Stimulated activated memory B cell treated with anti-CD40 and anti-IgM and Interleukin-4, amounts not matched to agents 10 μg/mL and 1 μg/mL and 100 μg/mL, for 72 hours (primary cell): ENCODE results near the gene GRIK3.

Source experiments
- ATAC-seq: fragments of 150-1000 bp; cut with Tn5 transposase; 2 replicates; pipeline ENCODE4 v1.10.0; 2021
- H3K27ac Mint-ChIP-seq: one replicate; pipeline ENCODE4 v1.8.0; 2022; ENCODE audit warnings: mild to moderate bottlenecking, mixed read lengths
- H3K27me3 Mint-ChIP-seq: one replicate; pipeline ENCODE4 v1.8.0; 2022; ENCODE audit warnings: mixed read lengths
- H3K36me3 Mint-ChIP-seq: one replicate; pipeline ENCODE4 v1.8.0; 2022; ENCODE audit warnings: mixed read lengths
- H3K4me1 Mint-ChIP-seq: one replicate; pipeline ENCODE4 v1.8.0; 2022; ENCODE audit warnings: mixed read lengths
- H3K4me3 Mint-ChIP-seq: one replicate; pipeline ENCODE4 v1.8.0; 2022; ENCODE audit warnings: mild to moderate bottlenecking, moderate library complexity, mixed read lengths
- H3K9me3 Mint-ChIP-seq: one replicate; pipeline ENCODE4 v1.8.0; 2022; ENCODE audit warnings: mixed read lengths

Gene GRIK3

DNA sequence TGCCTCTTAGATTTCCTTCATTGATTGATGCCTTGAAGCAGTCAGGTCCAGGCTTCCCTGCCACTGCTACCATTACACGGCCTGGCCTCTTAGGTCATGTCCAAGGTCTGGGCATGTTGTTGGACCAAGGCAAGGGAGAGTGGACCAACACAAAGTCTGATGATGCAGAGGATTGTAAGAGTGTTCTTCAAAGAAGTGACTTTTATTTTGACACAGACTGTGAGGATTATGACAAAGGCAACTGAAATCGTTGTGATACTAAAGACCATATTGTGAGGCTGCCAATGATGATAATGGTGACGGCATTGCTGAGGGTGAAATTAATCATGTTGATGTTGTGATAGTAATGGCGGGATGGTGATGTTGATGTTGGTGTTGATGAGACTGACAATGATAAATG is 149.5 kb downstream of the GRIK3 start:
- no peaks in the 10 kb centered on the region for H3K9me3 Mint-ChIP-seq
- no peaks in the 10 kb centered on the region for H3K4me1 Mint-ChIP-seq
- H3K27me3 Mint-ChIP-seq = peaks cover 15% of the 10 kb centered on the region
- no peak overlapping the region for H3K4me3 Mint-ChIP-seq
- no peak for ATAC-seq
- no peak overlapping the region for H3K27ac Mint-ChIP-seq
- no peaks in the 10 kb centered on the region for H3K36me3 Mint-ChIP-seq

DNA sequence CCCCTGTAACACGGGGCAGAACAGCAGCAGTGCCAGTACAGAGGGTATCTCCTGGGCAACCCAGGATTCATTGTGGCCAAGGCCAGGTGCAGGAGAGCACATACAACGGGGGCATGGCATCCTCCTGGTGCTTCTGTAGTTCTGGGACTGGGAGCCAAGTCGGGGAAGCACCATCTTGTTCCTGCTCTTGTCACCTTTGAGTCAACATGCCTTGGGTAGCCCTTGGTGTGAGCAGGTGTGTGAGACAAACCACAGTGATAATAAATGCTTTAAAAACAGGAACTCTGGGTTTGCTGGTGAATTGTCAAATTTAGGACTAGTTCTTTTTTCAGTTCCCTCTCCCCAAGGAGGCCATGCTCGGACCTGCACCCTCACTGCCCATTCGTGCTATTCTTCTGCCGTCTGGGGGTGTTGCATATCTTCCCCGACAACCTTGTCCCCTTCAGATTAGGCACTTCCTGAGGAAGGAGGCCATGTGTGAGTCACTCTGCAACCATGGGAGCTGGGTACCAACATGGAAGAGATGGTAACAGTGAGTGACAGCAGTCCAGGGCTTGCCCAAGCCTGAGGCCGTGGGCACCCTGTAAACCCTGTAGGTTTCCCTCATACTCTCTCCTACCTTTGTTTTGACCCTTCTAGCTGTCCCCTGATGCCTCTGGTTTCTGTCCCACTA is 150.2 kb downstream of the GRIK3 start:
- ATAC-seq = peak; percentile 71
- Mint-ChIP-seq H3K4me1 (no peaks in the 10 kb centered on the region), H3K4me3 (no peak overlapping the region), H3K27me3 (peaks cover 15% of the 10 kb centered on the region), H3K9me3 (no peaks in the 10 kb centered on the region), H3K27ac (no peak overlapping the region), H3K36me3 (no peaks in the 10 kb centered on the region)

DNA sequence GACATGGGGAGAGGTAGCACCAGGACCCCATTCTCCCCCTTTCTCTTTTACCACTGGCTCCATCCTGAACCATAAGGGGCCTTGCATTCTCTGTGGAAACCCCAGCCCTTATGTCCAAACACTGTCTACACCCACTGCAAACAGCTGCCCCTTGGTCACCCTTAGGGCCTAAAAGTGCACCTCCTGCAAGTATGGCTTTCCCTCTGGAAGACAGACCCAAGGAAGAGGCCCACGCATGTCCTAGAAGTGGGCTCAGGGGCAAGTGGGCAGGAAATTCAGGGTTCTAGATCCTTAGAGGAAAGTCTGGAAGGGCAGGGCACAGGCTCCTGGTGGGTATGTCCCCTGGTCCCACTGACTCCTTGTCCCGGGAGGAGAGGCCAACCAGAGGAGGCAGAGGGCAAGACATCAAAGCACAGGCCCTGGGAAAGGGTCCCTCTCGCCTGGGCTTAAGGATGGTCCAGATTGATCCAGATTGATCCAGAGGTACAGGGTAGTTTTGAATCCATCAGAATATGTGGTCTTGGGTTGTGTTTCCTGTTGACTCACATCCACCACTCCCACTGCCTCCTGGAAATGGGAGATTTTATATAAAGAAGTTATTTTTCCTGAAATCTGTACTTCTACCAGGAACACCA is 150.9 kb downstream of the GRIK3 start:
- Mint-ChIP-seq H3K27ac (no peak overlapping the region), H3K27me3 (peaks cover 12% of the 10 kb centered on the region), H3K4me3 (no peak overlapping the region), H3K4me1 (no peaks in the 10 kb centered on the region), H3K9me3 (no peaks in the 10 kb centered on the region), H3K36me3 (no peaks in the 10 kb centered on the region)
- ATAC-seq = no peak

DNA sequence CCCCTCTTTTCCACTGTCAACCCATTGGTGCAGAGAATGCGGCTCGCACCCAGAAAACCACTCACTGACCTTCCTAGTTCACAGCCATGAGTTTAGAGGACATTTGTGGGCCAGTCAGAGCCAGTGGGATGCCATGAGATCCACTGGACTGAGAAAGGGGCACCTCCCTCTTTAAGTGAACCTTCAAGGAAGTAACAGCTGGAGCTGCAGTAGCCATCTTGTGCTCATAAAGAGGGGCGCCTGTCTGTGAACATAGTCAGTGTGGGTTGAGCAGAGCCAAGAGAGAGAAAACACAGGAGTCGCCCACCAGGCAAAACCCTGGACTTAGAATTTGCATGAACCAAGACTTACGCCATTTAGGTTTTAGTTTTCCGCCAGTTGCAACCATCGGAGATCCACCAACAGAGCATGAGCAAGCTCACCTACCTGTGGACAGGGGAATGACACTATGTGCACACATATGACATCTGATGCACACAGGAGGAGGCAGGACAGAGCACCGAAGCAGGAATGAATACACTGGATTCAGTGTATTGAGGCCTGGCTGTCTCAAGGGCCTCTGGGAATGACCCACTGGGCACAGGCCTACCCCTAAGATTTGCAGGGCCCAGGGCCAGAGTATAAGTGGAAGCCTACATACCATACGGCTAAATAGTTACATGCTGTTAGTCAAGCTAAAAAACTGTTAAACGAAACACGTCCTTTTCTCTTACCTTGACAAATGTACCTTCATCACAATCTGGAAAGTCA is 151.6 kb downstream of the GRIK3 start:
- Mint-ChIP-seq H3K4me3 (no peak overlapping the region), H3K4me1 (no peaks in the 10 kb centered on the region), H3K27ac (no peak overlapping the region), H3K36me3 (no peaks in the 10 kb centered on the region), H3K27me3 (peaks cover 18% of the 10 kb centered on the region), H3K9me3 (no peaks in the 10 kb centered on the region)
- no peak for ATAC-seq

GRCh38 chr1:36881541-36881940 is 152.8 kb downstream of the GRIK3 start:
- Mint-ChIP-seq H3K36me3 (no peaks in the 10 kb centered on the region), H3K4me1 (no peaks in the 10 kb centered on the region), H3K4me3 (no peak overlapping the region), H3K27me3 (peaks cover 28% of the 10 kb centered on the region), H3K27ac (no peak overlapping the region), H3K9me3 (no peaks in the 10 kb centered on the region)
- no peak for ATAC-seq

DNA sequence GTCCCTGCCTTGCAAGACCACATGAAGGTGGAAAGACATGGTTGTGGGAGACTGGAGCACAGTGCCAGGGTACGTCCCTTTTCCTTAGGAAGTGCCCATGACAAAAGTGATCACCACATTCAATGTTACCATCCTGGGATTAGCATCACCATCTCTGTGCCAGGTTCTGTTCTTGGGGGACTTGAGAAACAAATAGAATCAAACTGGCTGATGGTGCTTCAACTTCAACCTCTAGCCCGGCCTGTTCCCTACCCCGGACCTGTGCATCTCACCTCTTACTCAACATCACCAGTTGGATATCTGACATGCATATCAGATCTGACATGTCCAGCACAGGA is 153.3 kb downstream of the GRIK3 start:
- Mint-ChIP-seq H3K9me3 (no peaks in the 10 kb centered on the region), H3K27me3 (peaks cover 28% of the 10 kb centered on the region), H3K4me3 (no peak overlapping the region), H3K27ac (no peak overlapping the region), H3K36me3 (no peaks in the 10 kb centered on the region), H3K4me1 (no peaks in the 10 kb centered on the region)
- ATAC-seq = no peak

GRCh38 chr1:36880155-36881067 is 153.9 kb downstream of the GRIK3 start:
- Mint-ChIP-seq H3K9me3 (no peaks in the 10 kb centered on the region), H3K4me1 (no peaks in the 10 kb centered on the region), H3K27me3 (peaks cover 28% of the 10 kb centered on the region), H3K36me3 (no peaks in the 10 kb centered on the region), H3K27ac (no peak overlapping the region), H3K4me3 (no peak overlapping the region)
- no peak for ATAC-seq

DNA sequence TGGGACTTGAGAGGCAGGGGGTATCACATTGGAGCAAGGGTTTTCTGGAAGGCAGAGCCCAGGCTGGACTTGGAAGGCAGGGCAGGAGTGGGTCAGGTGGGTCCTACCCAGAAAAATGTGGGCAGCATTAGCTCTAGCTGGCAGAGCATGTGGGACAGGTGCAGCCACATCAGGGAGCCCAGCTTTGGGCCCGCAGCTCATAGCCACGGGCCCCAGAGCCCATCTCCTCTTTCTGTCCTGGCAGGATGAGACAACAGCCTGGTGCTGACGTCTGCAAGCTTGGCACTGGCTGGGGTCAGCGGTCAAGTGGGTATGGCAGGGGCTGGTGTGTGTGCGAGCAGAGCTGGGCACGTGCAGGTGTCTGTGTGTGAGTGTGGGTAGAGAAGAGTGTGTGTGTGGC is 154.7 kb downstream of the GRIK3 start:
- no peaks in the 10 kb centered on the region for H3K36me3 Mint-ChIP-seq
- no peak for ATAC-seq
- no peak overlapping the region for H3K4me3 Mint-ChIP-seq
- no peaks in the 10 kb centered on the region for H3K9me3 Mint-ChIP-seq
- no peak overlapping the region for H3K27ac Mint-ChIP-seq
- peaks cover 28% of the 10 kb centered on the region for H3K27me3 Mint-ChIP-seq
- H3K4me1 Mint-ChIP-seq = no peaks in the 10 kb centered on the region

DNA sequence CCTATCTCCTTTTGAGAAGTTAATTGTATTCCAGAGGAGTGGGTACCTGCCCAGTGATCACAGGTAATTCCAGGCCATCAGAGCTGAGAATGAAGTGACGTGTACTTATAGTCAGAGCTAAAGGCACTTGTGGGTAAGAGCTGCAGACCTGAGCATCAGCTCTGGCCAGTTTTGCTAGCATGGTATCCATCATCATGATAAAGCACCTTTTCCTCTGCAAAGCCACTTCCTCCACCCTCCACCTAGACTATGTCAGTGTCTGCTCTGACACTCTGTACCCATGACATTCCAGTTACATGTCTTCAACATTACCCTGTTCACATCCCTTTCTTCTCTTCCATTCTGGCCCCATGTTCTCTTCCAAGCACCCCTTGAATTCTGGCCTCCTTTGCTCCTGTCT is 157.3 kb downstream of the GRIK3 start:
- ATAC-seq = no peak
- H3K4me3 Mint-ChIP-seq = no peak overlapping the region
- H3K27me3 Mint-ChIP-seq = peaks cover 28% of the 10 kb centered on the region
- no peaks in the 10 kb centered on the region for H3K36me3 Mint-ChIP-seq
- H3K9me3 Mint-ChIP-seq = no peaks in the 10 kb centered on the region
- no peaks in the 10 kb centered on the region for H3K4me1 Mint-ChIP-seq
- no peak overlapping the region for H3K27ac Mint-ChIP-seq

- no peak for ATAC-seq
- H3K4me1 Mint-ChIP-seq = no peaks in the 10 kb centered on the region
- no peak overlapping the region for H3K4me3 Mint-ChIP-seq
- no peaks in the 10 kb centered on the region for H3K9me3 Mint-ChIP-seq
- no peaks in the 10 kb centered on the region for H3K36me3 Mint-ChIP-seq
- H3K27ac Mint-ChIP-seq = no peak overlapping the region
- peaks cover 21% of the 10 kb centered on the region for H3K27me3 Mint-ChIP-seq
Observed at GRCh38 chr1:36874271-36875060, 159.8 kb downstream of the GRIK3 start.

- H3K27ac Mint-ChIP-seq = no peak overlapping the region
- peaks cover 11% of the 10 kb centered on the region for H3K27me3 Mint-ChIP-seq
- H3K4me1 Mint-ChIP-seq = no peaks in the 10 kb centered on the region
- no peak for ATAC-seq
- no peaks in the 10 kb centered on the region for H3K36me3 Mint-ChIP-seq
- H3K9me3 Mint-ChIP-seq = no peaks in the 10 kb centered on the region
- H3K4me3 Mint-ChIP-seq = no peak overlapping the region
Observed at GRCh38 chr1:36872858-36873257, 161.5 kb downstream of the GRIK3 start.

DNA sequence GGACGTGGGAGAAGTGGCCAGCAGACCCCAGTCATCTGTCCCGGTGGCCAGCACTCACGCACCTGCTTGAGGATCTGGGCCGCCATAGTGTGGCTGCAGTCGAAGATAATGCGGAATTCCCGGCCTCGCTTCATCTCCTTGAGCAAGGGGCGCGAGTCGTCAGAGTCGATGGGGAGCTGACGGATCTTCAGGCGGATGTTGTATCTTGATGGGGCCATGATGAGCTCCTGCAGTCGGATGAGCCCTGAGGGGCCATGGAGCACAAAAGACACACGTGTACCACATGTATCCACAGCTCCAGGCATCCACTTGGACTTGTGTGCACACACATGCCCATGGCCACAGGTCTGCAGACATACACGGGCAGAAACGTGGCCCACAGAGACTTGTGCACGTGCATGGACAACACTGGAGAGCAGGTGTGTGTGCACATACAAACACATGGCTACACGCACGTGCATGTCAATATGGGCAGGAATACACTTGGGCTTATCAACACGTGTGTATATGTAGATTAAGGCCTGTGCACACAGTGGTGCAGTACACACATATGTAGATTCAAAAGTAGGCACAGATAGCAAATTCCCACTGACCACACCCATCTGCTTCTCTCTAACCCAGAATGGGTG is 162.1 kb downstream of the GRIK3 start:
- no peak overlapping the region for H3K27ac Mint-ChIP-seq

DNA sequence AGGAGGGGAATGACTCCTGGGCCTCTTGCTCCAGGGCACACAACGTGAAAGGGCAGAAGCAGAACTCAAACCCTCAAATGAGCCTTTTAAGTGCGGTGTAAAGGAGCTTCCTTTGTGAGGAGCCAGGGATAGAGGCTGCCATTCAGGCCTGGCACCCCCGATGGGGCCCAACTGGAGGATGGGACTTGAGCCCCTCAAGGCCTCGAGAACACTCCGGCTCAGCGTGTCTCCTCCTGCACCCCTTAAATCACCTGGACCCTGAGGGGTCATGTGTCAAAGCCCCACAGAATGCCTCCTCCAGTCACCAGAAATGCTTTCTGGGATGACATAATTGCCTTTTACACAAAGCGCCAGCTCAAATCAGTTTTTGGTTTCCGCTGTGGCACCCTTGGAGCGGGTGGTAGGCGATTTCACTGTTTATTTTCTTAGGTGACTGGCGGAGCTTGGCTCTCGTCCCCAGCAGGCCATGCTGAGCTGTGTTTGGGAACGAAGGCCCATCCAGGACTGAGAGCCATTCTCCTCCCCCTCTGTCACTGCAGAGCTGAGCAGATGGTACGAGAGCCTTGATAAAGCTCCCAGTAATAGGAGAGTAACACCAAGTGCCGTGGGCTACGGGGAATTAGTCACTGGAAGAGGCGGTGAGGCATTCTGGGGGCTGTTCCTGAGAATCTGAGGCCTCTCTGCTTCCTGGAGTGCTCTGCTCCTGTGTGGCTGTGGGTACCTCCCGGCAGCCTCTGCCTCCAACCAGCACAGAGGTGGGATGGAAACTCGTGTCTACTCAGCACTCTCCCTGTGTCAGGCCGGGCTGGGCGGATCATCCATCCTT is 163.0 kb downstream of the GRIK3 start:
- ATAC-seq = no peak
- no peaks in the 10 kb centered on the region for H3K9me3 Mint-ChIP-seq

More for the DNA sequence above, 162.1 kb downstream of the GRIK3 start:
- Mint-ChIP-seq H3K9me3 (no peaks in the 10 kb centered on the region), H3K4me1 (no peaks in the 10 kb centered on the region), H3K36me3 (no peaks in the 10 kb centered on the region), H3K27me3 (peaks cover 5% of the 10 kb centered on the region), H3K4me3 (no peak overlapping the region)
- ATAC-seq = no peak

More for the DNA sequence above, 163.0 kb downstream of the GRIK3 start:
- Mint-ChIP-seq H3K27me3 (no peaks in the 10 kb centered on the region), H3K27ac (no peak overlapping the region), H3K36me3 (no peaks in the 10 kb centered on the region), H3K4me3 (no peak overlapping the region), H3K4me1 (no peaks in the 10 kb centered on the region)
